Fibroblast of lung (primary cell): ENCODE results near the gene ANXA10. TPM values are rescaled to one million over a fixed set of nuclear protein-coding genes. Genes with fewer than 3 reads are reported as not detected.

ENCODE experiments used
- DNase-seq, 2 donors: peaks; one replicate each; pipeline versions ENCODE4 v3.0.0 to v3.0.0-alpha.2; 2010; ENCODE audit warnings: low read depth in 2 of 2
- H2AFZ ChIP-seq: 2 replicates; pipeline ENCODE4 v1.5.1; 2012; ENCODE audit warnings: low read length, control low read depth, inconsistent platforms
- H3K27ac ChIP-seq: 2 replicates; pipeline ENCODE4 v1.5.1; 2011; ENCODE audit warnings: low read length, control low read depth; ENCODE audit not compliant: insufficient read depth
- H3K27me3 ChIP-seq: 2 replicates; pipeline ENCODE4 v1.5.1; 2011; ENCODE audit warnings: mild to moderate bottlenecking, low read length; ENCODE audit not compliant: control insufficient read depth, insufficient read depth
- H3K36me3 ChIP-seq: 2 replicates; pipeline ENCODE4 v1.5.1; 2011; ENCODE audit warnings: low read length; ENCODE audit not compliant: control insufficient read depth, insufficient read depth
- H3K4me1 ChIP-seq: 2 replicates; pipeline ENCODE4 v1.5.1; 2011; ENCODE audit warnings: low read length; ENCODE audit not compliant: control insufficient read depth, insufficient read depth; ENCODE audit errors: extremely low read depth
- H3K4me2 ChIP-seq: 2 replicates; pipeline ENCODE4 v1.5.1; 2011; ENCODE audit warnings: low read length, control low read depth; ENCODE audit not compliant: insufficient read depth; ENCODE audit errors: extremely low read depth
- H3K4me3 ChIP-seq, 4 experiments: fragments of 200-600 bp in 1 of 4; sonication (generic) in 1 of 4; replicated peaks in 1 of 4; 2 replicates each; pipeline ENCODE4 v1.5.1; 2011 to 2016; ENCODE audit warnings: low read length in 4 of 4, low read depth in 3 of 4, mild to moderate bottlenecking in 3 of 4, control low read depth in 2 of 4, inconsistent platforms in 1 of 4, mixed read lengths in 1 of 4; ENCODE audit not compliant: insufficient read depth in 1 of 4; ENCODE audit errors: control extremely low read depth in 1 of 4
- H3K79me2 ChIP-seq: 2 replicates; pipeline ENCODE4 v1.5.1; 2012; ENCODE audit warnings: mild to moderate bottlenecking, low read length, inconsistent platforms; ENCODE audit not compliant: control insufficient read depth, insufficient read depth
- H3K9ac ChIP-seq: 2 replicates; pipeline ENCODE4 v1.5.1; 2011; ENCODE audit warnings: mild to moderate bottlenecking, low read length, control low read depth; ENCODE audit not compliant: insufficient read depth
- H3K9me3 ChIP-seq: 2 replicates; pipeline ENCODE4 v1.5.1; 2012; ENCODE audit warnings: low read depth, low read length; ENCODE audit not compliant: control insufficient read depth, insufficient read depth
- H4K20me1 ChIP-seq: 2 replicates; pipeline ENCODE4 v1.5.1; 2011; ENCODE audit warnings: low read length; ENCODE audit not compliant: control insufficient read depth, insufficient read depth; ENCODE audit errors: extremely low read depth
- EZH2 ChIP-seq: IDR thresholded peaks from 2 replicates; pipeline ENCODE4 v1.5.1; 2012; ENCODE audit warnings: low read length, control low read depth, mild to moderate bottlenecking; ENCODE audit errors: missing control alignments
- polyA plus RNA-seq, 2 donors: library from polyadenylated mRNA; depleted of rRNA in 1 of 2; stranded (reverse) in 1 of 2; unstranded in 1 of 2; fragments of >200 nt; gene quantifications; 2 replicates each; pipeline ENCODE4 v1.2.1, GENCODE V29; 2011 to 2012; ENCODE audit warnings: missing spikeins in 1 of 2
- total RNA-seq: library from RNA; depleted of rRNA; stranded (reverse); fragments of >200 nt; gene quantifications from 2 replicates; pipeline ENCODE4 v1.2.1, GENCODE V29; 2014
- TF ChIP-seq, protein P1 (sequence below), 2 donors: IDR thresholded peaks in 1 of 2; conservative IDR thresholded peaks in 1 of 2; 1 replicate in 1 of 2; 2 replicates in 1 of 2; pipeline ENCODE4 v1.5.1; 2011 to 2012; ENCODE audit warnings: low read length in 2 of 2, control low read depth in 1 of 2, inconsistent platforms in 1 of 2, low read depth in 1 of 2, mild to moderate bottlenecking in 1 of 2

The ANXA10 gene
- total and polyA plus RNA-seq, 2 donors (not counting 1 experiment from before 2014, with no cell fraction given) = 0.08 to 0.17 TPM

DNA sequence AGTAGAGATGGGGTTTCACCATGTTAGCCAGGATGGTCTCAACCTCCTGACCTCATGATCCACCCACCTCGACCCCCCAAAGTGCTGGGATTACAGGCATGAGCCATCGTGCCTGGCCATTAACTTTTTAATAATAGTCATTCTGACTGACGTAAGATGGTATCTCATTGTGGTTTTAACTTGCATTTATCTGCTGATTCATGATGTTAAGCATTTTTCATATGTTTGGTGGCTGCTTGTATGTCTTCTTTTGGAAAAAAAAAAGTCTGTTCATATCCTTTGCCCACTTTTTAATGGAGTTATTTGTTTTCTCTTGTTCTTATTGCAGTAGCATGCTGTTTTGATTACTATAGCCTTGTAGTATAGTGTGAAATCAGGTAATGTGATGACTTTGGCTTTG lies 45.8 kb downstream of the ANXA10 start:
- no peaks in the 10 kb centered on the region for H3K79me2 ChIP-seq
- no peaks in the 10 kb centered on the region for H3K27me3 ChIP-seq
- no peak overlapping the region for H2AFZ ChIP-seq
- TF ChIP-seq, protein P1, sequence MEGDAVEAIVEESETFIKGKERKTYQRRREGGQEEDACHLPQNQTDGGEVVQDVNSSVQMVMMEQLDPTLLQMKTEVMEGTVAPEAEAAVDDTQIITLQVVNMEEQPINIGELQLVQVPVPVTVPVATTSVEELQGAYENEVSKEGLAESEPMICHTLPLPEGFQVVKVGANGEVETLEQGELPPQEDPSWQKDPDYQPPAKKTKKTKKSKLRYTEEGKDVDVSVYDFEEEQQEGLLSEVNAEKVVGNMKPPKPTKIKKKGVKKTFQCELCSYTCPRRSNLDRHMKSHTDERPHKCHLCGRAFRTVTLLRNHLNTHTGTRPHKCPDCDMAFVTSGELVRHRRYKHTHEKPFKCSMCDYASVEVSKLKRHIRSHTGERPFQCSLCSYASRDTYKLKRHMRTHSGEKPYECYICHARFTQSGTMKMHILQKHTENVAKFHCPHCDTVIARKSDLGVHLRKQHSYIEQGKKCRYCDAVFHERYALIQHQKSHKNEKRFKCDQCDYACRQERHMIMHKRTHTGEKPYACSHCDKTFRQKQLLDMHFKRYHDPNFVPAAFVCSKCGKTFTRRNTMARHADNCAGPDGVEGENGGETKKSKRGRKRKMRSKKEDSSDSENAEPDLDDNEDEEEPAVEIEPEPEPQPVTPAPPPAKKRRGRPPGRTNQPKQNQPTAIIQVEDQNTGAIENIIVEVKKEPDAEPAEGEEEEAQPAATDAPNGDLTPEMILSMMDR (conservative IDR thresholded peaks at IDR 0.05 in 1 of 2, IDR thresholded peaks at IDR 0.05 in 1 of 2; ENCODE audit: low read depth in 1 of 2, low read length in 2 of 2) = no peak
- TF ChIP-seq EZH2 = no peak
- no peaks in the 10 kb centered on the region for H3K4me1 ChIP-seq
- no peak overlapping the region for H3K9ac ChIP-seq
- peak overlapping the region; percentile 39 for H3K27ac ChIP-seq
- H4K20me1 ChIP-seq = no peaks in the 10 kb centered on the region
- peak; percentile 88 to 93 for DNase-seq
- H3K9me3 ChIP-seq = no peaks in the 10 kb centered on the region
- no peak overlapping the region for H3K4me2 ChIP-seq
- H3K36me3 ChIP-seq = no peaks in the 10 kb centered on the region
- no peak overlapping the region for H3K4me3 ChIP-seq

DNA sequence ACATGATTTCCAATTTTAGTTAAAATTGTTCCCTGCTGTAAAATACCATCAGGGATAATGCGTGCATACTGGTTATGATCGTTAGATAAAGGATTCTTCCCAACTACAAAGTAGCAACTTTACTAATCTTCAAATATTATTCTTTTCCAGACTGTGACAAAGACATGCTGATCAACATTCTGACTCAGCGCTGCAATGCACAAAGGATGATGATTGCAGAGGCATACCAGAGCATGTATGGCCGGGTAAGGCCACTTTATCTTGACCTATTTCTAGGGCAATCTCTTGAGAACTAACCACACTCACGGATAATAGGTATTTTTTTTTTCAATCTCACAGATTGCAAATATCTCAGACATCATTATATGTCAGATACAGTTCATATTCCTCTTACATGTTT lies 47.0 kb downstream of the ANXA10 start:
- Histone ChIP-seq H3K27me3 (no peaks in the 10 kb centered on the region), H3K27ac (no peak overlapping the region), H3K9ac (no peak overlapping the region), H3K4me1 (no peaks in the 10 kb centered on the region), H4K20me1 (no peaks in the 10 kb centered on the region), H3K79me2 (no peaks in the 10 kb centered on the region), H3K4me2 (no peak overlapping the region), H2AFZ (no peak overlapping the region), H3K36me3 (no peaks in the 10 kb centered on the region), H3K4me3 (no peak overlapping the region), H3K9me3 (no peaks in the 10 kb centered on the region)
- DNase-seq = peak; percentile 56 to 87
- TF ChIP-seq, protein P1 (conservative IDR thresholded peaks at IDR 0.05 in 1 of 2, IDR thresholded peaks at IDR 0.05 in 1 of 2; ENCODE audit: low read depth in 1 of 2, low read length in 2 of 2) = no peak
- TF ChIP-seq EZH2 = no peak

DNA sequence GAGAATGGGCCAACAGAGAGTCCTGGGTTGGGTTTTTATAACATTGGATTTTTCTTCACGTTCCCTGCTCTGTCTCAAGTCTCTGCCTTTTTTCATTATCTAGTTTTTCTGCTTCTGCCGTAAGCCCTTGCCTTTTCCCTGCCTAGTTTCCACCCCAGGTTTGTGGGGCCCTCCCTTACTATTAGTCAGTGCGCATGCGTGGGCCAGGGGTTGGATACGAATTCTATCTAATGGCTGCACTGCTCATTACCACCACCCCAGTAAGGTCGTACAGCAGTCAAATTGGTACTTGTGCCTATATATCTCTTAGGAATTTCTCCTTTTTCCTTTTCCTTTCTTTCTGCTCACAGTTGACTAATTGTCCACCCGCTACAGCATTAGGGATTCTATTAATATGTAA lies 49.4 kb downstream of the ANXA10 start:
- H3K36me3 ChIP-seq = no peaks in the 10 kb centered on the region
- no peaks in the 10 kb centered on the region for H3K4me1 ChIP-seq
- TF ChIP-seq EZH2 = no peak
- TF ChIP-seq, protein P1 (conservative IDR thresholded peaks at IDR 0.05 in 1 of 2, IDR thresholded peaks at IDR 0.05 in 1 of 2; ENCODE audit: low read depth in 1 of 2, low read length in 2 of 2) = no peak
- H2AFZ ChIP-seq = no peak overlapping the region
- no peak overlapping the region for H3K4me2 ChIP-seq
- no peak for DNase-seq
- H3K9ac ChIP-seq = no peak overlapping the region
- no peaks in the 10 kb centered on the region for H3K9me3 ChIP-seq
- no peaks in the 10 kb centered on the region for H4K20me1 ChIP-seq
- no peaks in the 10 kb centered on the region for H3K27me3 ChIP-seq
- no peak overlapping the region for H3K27ac ChIP-seq
- H3K4me3 ChIP-seq = no peak overlapping the region
- H3K79me2 ChIP-seq = no peaks in the 10 kb centered on the region
